Fibroblast of lung (primary cell): ENCODE results near the gene SLMAP. TPM values are rescaled to one million over a fixed set of nuclear protein-coding genes. Genes with fewer than 3 reads are reported as not detected.

Experiments used
- DNase-seq, 2 donors: peaks; one replicate each; pipeline versions ENCODE4 v3.0.0 to v3.0.0-alpha.2; 2010; ENCODE audit warnings: low read depth in 2 of 2
- H2AFZ ChIP-seq: 2 replicates; pipeline ENCODE4 v1.5.1; 2012; ENCODE audit warnings: low read length, control low read depth, inconsistent platforms
- H3K27ac ChIP-seq: 2 replicates; pipeline ENCODE4 v1.5.1; 2011; ENCODE audit warnings: low read length, control low read depth; ENCODE audit not compliant: insufficient read depth
- H3K27me3 ChIP-seq: 2 replicates; pipeline ENCODE4 v1.5.1; 2011; ENCODE audit warnings: mild to moderate bottlenecking, low read length; ENCODE audit not compliant: control insufficient read depth, insufficient read depth
- H3K36me3 ChIP-seq: 2 replicates; pipeline ENCODE4 v1.5.1; 2011; ENCODE audit warnings: low read length; ENCODE audit not compliant: control insufficient read depth, insufficient read depth
- H3K4me1 ChIP-seq: 2 replicates; pipeline ENCODE4 v1.5.1; 2011; ENCODE audit warnings: low read length; ENCODE audit not compliant: control insufficient read depth, insufficient read depth; ENCODE audit errors: extremely low read depth
- H3K4me2 ChIP-seq: 2 replicates; pipeline ENCODE4 v1.5.1; 2011; ENCODE audit warnings: low read length, control low read depth; ENCODE audit not compliant: insufficient read depth; ENCODE audit errors: extremely low read depth
- H3K4me3 ChIP-seq, 4 experiments: fragments of 200-600 bp in 1 of 4; sonication (generic) in 1 of 4; replicated peaks in 1 of 4; 2 replicates each; pipeline ENCODE4 v1.5.1; 2011 to 2016; ENCODE audit warnings: low read length in 4 of 4, low read depth in 3 of 4, mild to moderate bottlenecking in 3 of 4, control low read depth in 2 of 4, inconsistent platforms in 1 of 4, mixed read lengths in 1 of 4; ENCODE audit not compliant: insufficient read depth in 1 of 4; ENCODE audit errors: control extremely low read depth in 1 of 4
- H3K79me2 ChIP-seq: 2 replicates; pipeline ENCODE4 v1.5.1; 2012; ENCODE audit warnings: mild to moderate bottlenecking, low read length, inconsistent platforms; ENCODE audit not compliant: control insufficient read depth, insufficient read depth
- H3K9ac ChIP-seq: 2 replicates; pipeline ENCODE4 v1.5.1; 2011; ENCODE audit warnings: mild to moderate bottlenecking, low read length, control low read depth; ENCODE audit not compliant: insufficient read depth
- H3K9me3 ChIP-seq: 2 replicates; pipeline ENCODE4 v1.5.1; 2012; ENCODE audit warnings: low read depth, low read length; ENCODE audit not compliant: control insufficient read depth, insufficient read depth
- H4K20me1 ChIP-seq: 2 replicates; pipeline ENCODE4 v1.5.1; 2011; ENCODE audit warnings: low read length; ENCODE audit not compliant: control insufficient read depth, insufficient read depth; ENCODE audit errors: extremely low read depth
- EZH2 ChIP-seq: IDR thresholded peaks from 2 replicates; pipeline ENCODE4 v1.5.1; 2012; ENCODE audit warnings: low read length, control low read depth, mild to moderate bottlenecking; ENCODE audit errors: missing control alignments
- polyA plus RNA-seq, 2 donors: library from polyadenylated mRNA; depleted of rRNA in 1 of 2; stranded (reverse) in 1 of 2; unstranded in 1 of 2; fragments of >200 nt; gene quantifications; 2 replicates each; pipeline ENCODE4 v1.2.1, GENCODE V29; 2011 to 2012; ENCODE audit warnings: missing spikeins in 1 of 2
- total RNA-seq: library from RNA; depleted of rRNA; stranded (reverse); fragments of >200 nt; gene quantifications from 2 replicates; pipeline ENCODE4 v1.2.1, GENCODE V29; 2014
- TF ChIP-seq, protein P1 (sequence below), 2 donors: IDR thresholded peaks in 1 of 2; conservative IDR thresholded peaks in 1 of 2; 1 replicate in 1 of 2; 2 replicates in 1 of 2; pipeline ENCODE4 v1.5.1; 2011 to 2012; ENCODE audit warnings: low read length in 2 of 2, control low read depth in 1 of 2, inconsistent platforms in 1 of 2, low read depth in 1 of 2, mild to moderate bottlenecking in 1 of 2

SLMAP gene
- total and polyA plus RNA-seq, 2 donors (not counting 1 experiment from before 2014, with no cell fraction given), result 35.3 to 55.5 TPM

GRCh38 chr3:57974796-57975388, 218.8 kb downstream of the SLMAP start:
- peaks cover 15% of the 10 kb centered on the region for H3K4me1 ChIP-seq
- no peaks in the 10 kb centered on the region for H3K79me2 ChIP-seq
- H3K9ac ChIP-seq, result peak overlapping the region; percentile 11
- H3K36me3 ChIP-seq, result no peaks in the 10 kb centered on the region
- H4K20me1 ChIP-seq, result no peaks in the 10 kb centered on the region
- TF ChIP-seq, protein P1, sequence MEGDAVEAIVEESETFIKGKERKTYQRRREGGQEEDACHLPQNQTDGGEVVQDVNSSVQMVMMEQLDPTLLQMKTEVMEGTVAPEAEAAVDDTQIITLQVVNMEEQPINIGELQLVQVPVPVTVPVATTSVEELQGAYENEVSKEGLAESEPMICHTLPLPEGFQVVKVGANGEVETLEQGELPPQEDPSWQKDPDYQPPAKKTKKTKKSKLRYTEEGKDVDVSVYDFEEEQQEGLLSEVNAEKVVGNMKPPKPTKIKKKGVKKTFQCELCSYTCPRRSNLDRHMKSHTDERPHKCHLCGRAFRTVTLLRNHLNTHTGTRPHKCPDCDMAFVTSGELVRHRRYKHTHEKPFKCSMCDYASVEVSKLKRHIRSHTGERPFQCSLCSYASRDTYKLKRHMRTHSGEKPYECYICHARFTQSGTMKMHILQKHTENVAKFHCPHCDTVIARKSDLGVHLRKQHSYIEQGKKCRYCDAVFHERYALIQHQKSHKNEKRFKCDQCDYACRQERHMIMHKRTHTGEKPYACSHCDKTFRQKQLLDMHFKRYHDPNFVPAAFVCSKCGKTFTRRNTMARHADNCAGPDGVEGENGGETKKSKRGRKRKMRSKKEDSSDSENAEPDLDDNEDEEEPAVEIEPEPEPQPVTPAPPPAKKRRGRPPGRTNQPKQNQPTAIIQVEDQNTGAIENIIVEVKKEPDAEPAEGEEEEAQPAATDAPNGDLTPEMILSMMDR (conservative IDR thresholded peaks at IDR 0.05 in 1 of 2, IDR thresholded peaks at IDR 0.05 in 1 of 2; ENCODE audit: low read depth in 1 of 2, low read length in 2 of 2), result no peak
- TF ChIP-seq EZH2, result no peak
- peak; percentile 91 to 99 for DNase-seq
- H2AFZ ChIP-seq, result no peak overlapping the region
- H3K27ac ChIP-seq, result peak overlapping the region; percentile 75
- no peak overlapping the region for H3K4me3 ChIP-seq
- no peaks in the 10 kb centered on the region for H3K27me3 ChIP-seq
- no peaks in the 10 kb centered on the region for H3K9me3 ChIP-seq
- no peak overlapping the region for H3K4me2 ChIP-seq

DNA sequence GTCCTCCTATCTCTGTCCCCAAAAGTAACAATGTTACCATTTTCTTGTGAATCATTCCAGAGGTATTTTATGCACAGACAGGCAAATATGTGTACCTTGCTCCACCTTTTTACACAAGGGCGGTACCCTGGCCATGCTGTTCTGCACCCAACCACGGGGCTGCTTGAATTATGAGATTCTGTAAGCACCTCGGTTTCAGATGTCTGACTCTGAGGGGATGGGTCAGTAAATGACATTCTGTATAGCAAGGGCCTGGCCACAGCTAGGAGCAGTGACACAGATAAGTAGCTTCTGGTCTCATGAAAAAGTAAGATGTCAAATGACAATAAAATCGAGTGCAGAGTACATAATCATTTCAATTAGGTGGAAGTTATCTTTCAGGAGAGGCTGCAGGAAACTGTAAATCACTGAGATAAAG, 221.7 kb downstream of the SLMAP start:
- H3K27ac ChIP-seq, result no peak overlapping the region
- H3K9ac ChIP-seq, result no peak overlapping the region
- no peaks in the 10 kb centered on the region for H3K36me3 ChIP-seq
- H3K4me3 ChIP-seq, result no peak overlapping the region
- H3K4me2 ChIP-seq, result no peak overlapping the region
- no peak overlapping the region for H2AFZ ChIP-seq
- no peak for DNase-seq
- no peaks in the 10 kb centered on the region for H3K9me3 ChIP-seq
- TF ChIP-seq EZH2, result no peak
- TF ChIP-seq, protein P1 (conservative IDR thresholded peaks at IDR 0.05 in 1 of 2, IDR thresholded peaks at IDR 0.05 in 1 of 2; ENCODE audit: low read depth in 1 of 2, low read length in 2 of 2), result no peak
- no peaks in the 10 kb centered on the region for H3K79me2 ChIP-seq
- H4K20me1 ChIP-seq, result no peaks in the 10 kb centered on the region
- H3K27me3 ChIP-seq, result no peaks in the 10 kb centered on the region
- H3K4me1 ChIP-seq, result peaks cover 10% of the 10 kb centered on the region

DNA sequence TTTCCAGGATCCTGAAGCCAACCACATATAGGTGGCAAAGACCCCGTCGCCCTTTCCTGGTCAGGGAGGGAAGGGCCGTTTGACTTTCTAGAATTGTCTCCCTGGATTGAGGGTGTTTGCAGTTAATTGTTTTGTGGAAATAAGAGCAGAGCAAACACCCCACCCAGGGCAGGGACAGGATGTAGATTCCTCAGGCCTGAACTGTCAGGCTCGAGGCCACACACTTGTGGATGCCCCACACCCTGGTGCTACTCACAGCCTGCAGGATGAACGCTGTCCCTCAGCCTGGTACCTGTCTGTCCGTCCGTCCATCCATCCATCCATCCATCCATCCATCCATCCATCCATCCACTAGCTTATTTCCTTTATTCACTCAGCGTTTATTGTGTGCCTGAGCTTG, 222.2 kb downstream of the SLMAP start:
- TF ChIP-seq, protein P1 (conservative IDR thresholded peaks at IDR 0.05 in 1 of 2, IDR thresholded peaks at IDR 0.05 in 1 of 2; ENCODE audit: low read depth in 1 of 2, low read length in 2 of 2), result no peak
- no peak for TF ChIP-seq EZH2
- no peak for DNase-seq

More for the DNA sequence above, 222.2 kb downstream of the SLMAP start:
- H3K4me1 ChIP-seq, result peaks cover 12% of the 10 kb centered on the region
- H3K36me3 ChIP-seq, result no peaks in the 10 kb centered on the region
- H3K4me3 ChIP-seq, result no peak overlapping the region
- H3K27ac ChIP-seq, result no peak overlapping the region
- no peaks in the 10 kb centered on the region for H3K27me3 ChIP-seq
- no peaks in the 10 kb centered on the region for H3K79me2 ChIP-seq
- H3K9ac ChIP-seq, result no peak overlapping the region
- H2AFZ ChIP-seq, result peak overlapping the region; percentile 5
- H4K20me1 ChIP-seq, result no peaks in the 10 kb centered on the region
- no peak overlapping the region for H3K4me2 ChIP-seq
- no peaks in the 10 kb centered on the region for H3K9me3 ChIP-seq

Other genes with a start within 250 kb of the SLMAP start
- gene DNAH12, start 212.0 kb upstream of the SLMAP start, total RNA-seq, result under 0.01 and 0.17 TPM in 2 replicates
- gene DNAH12, start 212.0 kb upstream of the SLMAP start, polyA plus RNA-seq, result 0.06 and 0.12 TPM in 2 replicates
- 9.0 and 11.1 TPM in 2 replicates for gene PDE12, start 200.0 kb upstream of the SLMAP start, total RNA-seq
- 11.2 and 15.3 TPM in 2 replicates for gene PDE12, start 200.0 kb upstream of the SLMAP start, polyA plus RNA-seq
- 121 and 173 TPM in 2 replicates for gene ARF4, start 159.0 kb upstream of the SLMAP start, total RNA-seq
- gene ARF4, start 159.0 kb upstream of the SLMAP start, polyA plus RNA-seq, result 544 and 761 TPM in 2 replicates
- 13.4 and 14.1 TPM in 2 replicates for gene DENND6A, start 63.2 kb upstream of the SLMAP start, total RNA-seq
- gene DENND6A, start 63.2 kb upstream of the SLMAP start, polyA plus RNA-seq, result 11.2 and 11.4 TPM in 2 replicates